NCI-H1694 (cell line): ENCODE measurements around the gene AHSP.
"Not testable (repeated sequence)": the region's sequence is repeated elsewhere in the genome, so short reads cannot be mapped to it uniquely, and the experiment has no call there.

Source experiments
- DNase-seq: peaks from one replicate; lab custom pipeline; 2025; lab: John Stamatoyannopoulos, UW

The AHSP gene

GRCh38 chr16:31532120-31532519 lies 4.4 kb downstream of the AHSP start:
- DNase-seq, result no peak

DNA sequence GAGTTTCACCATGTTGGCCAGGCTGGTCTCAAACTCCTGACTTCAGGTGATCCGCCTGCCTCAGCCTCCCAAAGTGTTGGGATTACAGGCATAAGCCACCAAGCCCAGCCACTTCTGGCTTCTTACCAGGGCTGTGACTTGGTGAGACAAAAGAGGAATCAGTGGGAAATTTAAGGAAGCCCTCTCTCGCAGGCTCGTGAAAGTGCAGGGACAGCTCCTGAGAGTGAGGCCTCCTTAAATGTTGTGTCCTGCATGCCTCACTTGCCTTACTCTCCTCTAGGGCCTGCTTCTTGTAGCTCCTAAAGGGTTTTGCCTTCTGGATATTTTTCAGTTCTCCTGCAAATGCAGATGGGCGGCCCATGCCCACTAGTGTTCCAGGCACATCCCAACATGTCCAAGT lies 5.2 kb downstream of the AHSP start:
- DNase-seq, result no peak

DNA sequence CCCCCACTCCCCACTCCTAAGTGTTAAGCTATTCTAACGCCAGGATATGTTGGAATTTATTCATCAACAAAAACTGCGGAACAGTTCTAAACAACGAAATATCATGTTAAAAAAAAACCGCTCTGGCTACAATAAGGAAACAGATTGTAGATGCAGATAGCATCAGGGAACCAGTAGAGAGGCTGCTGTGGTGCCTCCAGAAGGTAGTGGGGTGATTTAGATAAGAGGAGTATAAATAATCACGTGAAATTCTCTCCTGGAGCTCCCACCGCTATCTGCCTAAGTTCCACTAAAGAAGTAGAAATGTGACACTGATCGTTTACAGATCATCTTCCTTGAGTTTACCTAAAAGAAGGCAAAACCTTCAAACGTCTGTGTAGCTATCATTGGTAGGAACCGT lies 8.0 kb downstream of the AHSP start:
- no peak for DNase-seq

DNA sequence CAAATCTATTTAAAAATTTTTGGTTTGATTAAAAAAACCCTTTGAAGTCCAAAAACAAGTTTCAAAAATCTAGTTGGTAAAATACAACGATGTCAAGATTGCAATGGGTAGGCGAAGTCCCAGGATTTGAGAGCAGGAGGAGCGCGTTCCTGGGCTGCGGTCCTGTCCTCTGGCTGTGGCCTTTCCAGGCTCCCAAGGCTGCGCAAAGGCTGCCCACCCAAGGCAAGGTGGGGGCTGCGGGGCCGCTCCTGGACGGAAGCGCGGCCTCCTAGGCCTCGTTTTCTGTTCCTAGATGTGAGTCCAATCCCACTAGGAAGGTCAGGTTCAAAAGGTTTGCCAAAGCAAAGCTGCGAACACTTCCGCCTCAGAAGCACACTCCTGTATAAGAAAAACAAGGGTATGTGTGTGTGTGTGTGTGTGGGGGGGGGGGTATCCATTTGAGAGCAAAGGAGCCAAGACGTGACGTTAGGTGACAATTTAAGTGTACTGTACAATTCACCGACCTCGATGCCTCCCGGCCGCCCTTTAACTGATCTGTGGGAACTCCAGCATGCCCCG lies 9.2 kb downstream of the AHSP start:
- no peak for DNase-seq

DNA sequence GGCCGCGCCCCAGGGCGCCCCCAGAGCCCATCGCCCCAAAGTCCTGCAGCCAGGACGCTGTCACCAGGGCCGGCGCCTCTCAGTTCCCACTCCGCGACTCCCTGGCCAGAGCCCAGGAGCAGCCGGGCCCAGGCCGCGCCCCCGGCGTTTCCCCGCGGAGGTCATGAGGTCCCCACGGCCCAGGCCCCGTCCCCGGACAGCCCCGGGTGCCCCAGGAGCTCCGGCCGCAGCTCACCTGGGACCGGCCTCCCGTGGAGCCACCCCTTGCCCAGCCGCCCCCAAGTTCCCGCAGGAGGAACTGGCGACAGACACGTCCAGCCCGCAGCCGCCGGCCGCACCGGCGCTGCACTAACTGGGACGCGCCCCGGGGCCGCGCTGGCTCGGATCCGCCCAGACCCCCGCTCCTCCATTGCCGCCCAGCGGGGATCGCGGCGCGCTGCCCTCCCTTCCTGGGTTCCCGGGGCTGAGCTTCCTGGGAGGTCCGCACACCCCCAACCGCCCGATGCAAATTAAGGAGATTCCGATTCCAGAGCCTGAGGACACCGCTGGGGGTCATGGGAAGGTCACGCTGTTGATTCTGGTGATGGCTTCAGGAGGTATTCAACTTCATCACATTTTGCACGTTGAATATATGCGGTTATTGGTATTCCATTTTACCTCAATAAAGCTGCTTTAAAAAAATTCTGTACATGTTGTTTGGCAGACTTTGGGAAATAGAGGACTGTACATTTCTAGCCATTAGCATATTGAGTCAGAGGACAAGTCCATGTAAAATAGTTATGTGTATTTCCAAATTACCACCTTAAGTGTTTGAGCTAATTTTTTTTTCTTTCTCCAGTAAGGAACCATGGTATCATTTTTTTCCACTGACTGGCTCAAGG lies 9.9 kb downstream of the AHSP start:
- no peak for DNase-seq

DNA sequence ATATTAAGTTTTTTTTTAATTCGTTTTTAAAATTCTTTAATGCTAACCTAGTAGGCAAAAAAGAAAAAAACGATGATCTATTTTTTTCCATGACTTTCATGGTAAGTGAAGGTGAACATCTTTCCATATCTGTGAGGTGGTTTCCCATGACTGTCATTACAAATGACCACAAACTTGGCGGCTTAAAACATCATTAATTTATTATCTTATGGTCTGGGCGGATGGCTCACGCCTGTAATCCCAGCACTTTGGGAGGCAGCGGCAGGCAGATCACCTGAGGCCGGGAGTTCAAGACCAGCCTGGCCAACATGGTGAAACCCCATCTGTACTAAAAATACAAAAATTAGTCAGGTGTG lies 10.5 kb downstream of the AHSP start:
- DNase-seq, result not testable (repeated sequence)

DNA sequence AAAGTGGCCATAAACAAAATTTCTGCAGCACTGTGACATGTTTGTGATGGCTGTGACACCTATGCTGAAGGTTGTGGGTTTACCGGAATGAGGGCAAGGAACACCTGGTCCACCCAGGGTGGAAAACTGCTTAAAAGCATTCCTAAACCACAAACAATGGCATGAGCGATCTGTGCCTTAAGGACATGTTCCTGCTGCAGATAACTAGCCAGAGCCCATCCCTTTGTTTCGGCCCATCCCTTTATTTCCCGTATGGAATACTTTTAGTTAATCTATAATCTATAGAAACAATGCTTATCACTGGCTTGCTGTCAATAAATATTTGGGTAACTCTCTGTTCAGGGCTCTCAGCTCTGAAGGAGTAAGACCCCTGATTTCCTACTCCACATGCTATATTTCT lies 12.1 kb downstream of the AHSP start:
- not testable (repeated sequence) for DNase-seq

DNA sequence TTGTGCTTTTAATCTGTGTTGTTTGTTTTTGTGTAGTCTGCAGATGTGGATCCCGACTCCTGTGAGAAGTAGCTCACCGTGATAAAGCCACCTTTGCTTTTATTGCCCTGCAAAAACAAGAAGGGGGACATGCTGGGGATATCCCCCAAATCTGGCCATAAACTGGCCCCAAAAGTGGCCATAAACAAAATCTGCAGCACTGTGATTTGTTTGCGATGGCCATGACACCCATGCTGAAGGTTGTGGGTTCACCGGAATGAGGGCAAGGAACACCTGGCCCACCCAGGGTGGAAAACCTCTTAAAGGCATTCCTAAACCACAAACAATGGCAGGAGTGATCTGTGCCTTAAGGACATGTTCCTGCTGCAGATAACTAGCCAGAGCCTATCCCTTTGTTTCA lies 15.1 kb downstream of the AHSP start:
- no peak for DNase-seq

DNA sequence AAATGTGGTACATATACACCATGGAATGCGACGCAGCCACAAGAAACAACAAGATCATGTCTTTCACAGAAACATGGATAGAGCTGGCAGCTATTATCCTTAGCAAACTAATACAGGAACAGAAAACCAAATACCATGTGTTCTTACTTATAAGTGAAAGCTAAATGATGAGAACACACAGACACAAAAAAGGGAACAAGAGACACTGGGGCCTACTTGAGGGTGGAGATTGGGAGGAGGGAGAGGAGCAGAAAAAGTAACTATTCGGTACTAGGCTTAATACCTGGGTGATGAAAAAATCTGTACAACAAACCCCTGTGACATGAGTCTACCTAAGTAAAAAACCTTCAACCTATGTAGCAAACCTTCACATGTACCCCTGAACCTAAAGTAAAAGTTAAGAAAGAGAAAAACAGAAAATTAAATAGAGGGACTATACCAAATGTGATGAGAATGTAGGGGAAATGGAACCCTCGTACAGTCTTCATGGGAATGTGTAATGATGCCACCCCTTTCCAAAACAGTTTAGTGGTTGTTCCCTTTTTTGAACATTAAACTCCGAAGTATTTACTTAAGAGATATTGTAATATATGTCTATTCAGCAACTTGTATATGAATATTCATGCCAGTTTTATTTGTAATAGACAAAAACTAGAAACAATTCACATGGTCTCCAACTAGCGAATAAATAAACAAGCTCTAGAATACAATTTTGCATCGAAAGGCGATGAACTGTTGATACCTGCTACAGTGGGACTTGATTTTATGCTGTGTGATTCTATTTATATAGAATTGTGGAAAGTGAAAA lies 33.9 kb downstream of the AHSP start:
- no peak for DNase-seq

DNA sequence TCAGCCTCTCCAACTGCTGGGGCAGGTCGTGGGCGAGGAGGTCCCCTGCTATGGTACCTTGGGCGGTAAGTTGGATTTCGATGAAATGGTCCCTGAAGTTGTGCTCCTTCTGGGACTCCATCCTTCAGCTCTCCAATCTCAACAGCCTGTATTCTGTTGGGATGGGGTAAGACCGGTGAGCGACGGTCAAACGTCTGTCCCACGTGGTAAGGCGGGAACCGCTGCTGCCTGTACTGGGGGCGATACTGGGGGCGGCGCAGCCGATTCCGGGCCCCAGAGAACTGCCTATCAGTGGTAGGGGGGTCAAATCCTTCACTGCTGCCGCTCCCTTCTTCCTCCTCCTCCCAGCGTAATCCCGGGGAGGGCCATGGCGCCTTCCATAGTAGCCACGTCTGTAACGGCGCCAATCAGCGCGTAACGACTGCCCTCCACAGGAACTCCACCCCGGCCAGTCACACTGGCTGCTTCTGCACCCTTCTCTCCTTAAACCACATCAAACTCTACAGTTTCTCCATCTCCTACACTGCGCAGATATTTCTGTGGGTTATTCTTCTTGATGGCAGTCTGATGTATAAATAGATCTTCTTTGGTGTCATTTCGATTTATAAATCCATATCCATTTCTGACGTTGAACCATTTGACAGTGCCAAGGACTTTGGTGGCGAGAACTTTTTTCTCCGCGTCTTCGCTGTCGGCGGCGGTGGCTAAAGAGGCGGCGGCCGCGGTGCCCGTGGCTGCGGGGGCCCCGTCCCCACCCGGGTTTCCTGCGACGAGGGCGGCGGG lies 41.1 kb downstream of the AHSP start:
- no peak for DNase-seq

- DNase-seq, result no peak
Measured at GRCh38 chr16:31569360-31569717, 41.6 kb downstream of the AHSP start.

- no peak for DNase-seq
Measured at GRCh38 chr16:31572821-31573220, 45.1 kb downstream of the AHSP start.

GRCh38 chr16:31574159-31574558 lies 46.5 kb downstream of the AHSP start:
- DNase-seq, result not testable (repeated sequence)

GRCh38 chr16:31577411-31577810 lies 49.7 kb downstream of the AHSP start:
- no peak for DNase-seq
